Mesothelial cell of epicardium (in vitro differentiated cells): ENCODE measurements around the gene KRT15. TPM values are rescaled to one million over a fixed set of nuclear protein-coding genes. Genes with fewer than 3 reads are reported as not detected.
A peak's percentile ranks its signal among the peaks of the same experiment; 100 is the strongest.

Experiments used
- DNase-seq, 2 experiments: peaks; one replicate each; pipeline ENCODE4 v3.0.0; 2021; ENCODE audit warnings: low spot score in 2 of 2; ENCODE audit not compliant: unreplicated experiment in 2 of 2
- H3K27ac Mint-ChIP-seq: 2 replicates; pipeline ENCODE4 v1.8.0; 2021; ENCODE audit warnings: mixed read lengths
- H3K27me3 Mint-ChIP-seq: 2 replicates; pipeline ENCODE4 v1.8.0; 2021; ENCODE audit warnings: low read depth, mixed read lengths
- H3K36me3 Mint-ChIP-seq: 2 replicates; pipeline ENCODE4 v1.8.0; 2021; ENCODE audit warnings: mixed read lengths
- H3K4me1 Mint-ChIP-seq: 2 replicates; pipeline ENCODE4 v1.8.0; 2021; ENCODE audit warnings: mixed read lengths
- H3K4me3 Mint-ChIP-seq: 2 replicates; pipeline ENCODE4 v1.8.0; 2021; ENCODE audit warnings: mild to moderate bottlenecking, moderate library complexity, mixed read lengths
- H3K9me3 Mint-ChIP-seq: 2 replicates; pipeline ENCODE4 v1.8.0; 2021; ENCODE audit warnings: mixed read lengths
- CTCF ChIP-seq: fragments of 200-600 bp; sonication (generic); IDR thresholded peaks from one replicate; pipeline ENCODE4 v1.5.0; 2021; ENCODE audit warnings: antibody characterized with exemption; ENCODE audit not compliant: unreplicated experiment
- total RNA-seq: library from RNA; stranded (reverse); gene quantifications from 3 replicates; pipeline ENCODE4 v1.2.1, GENCODE V29; 2021

KRT15 gene
- total RNA-seq, 1 donor from 2014 or later = 8.5 TPM

GRCh38 chr17:41553176-41553575, 34.5 kb upstream of the KRT15 start:
- H3K4me3 Mint-ChIP-seq = no peak overlapping the region
- peaks cover 47% of the 10 kb centered on the region for H3K4me1 Mint-ChIP-seq

GRCh38 chr17:41552455-41552854, 33.8 kb upstream of the KRT15 start:
- H3K4me1 Mint-ChIP-seq = peaks cover 51% of the 10 kb centered on the region
- no peak for DNase-seq
- H3K4me3 Mint-ChIP-seq = no peak overlapping the region
- no peaks in the 10 kb centered on the region for H3K36me3 Mint-ChIP-seq
- TF ChIP-seq CTCF = no peak
- no peaks in the 10 kb centered on the region for H3K9me3 Mint-ChIP-seq
- H3K27me3 Mint-ChIP-seq = no peaks in the 10 kb centered on the region
- H3K27ac Mint-ChIP-seq = no peak overlapping the region

More at GRCh38 chr17:41553176-41553575, 34.5 kb upstream of the KRT15 start:
- H3K27me3 Mint-ChIP-seq = no peaks in the 10 kb centered on the region
- H3K9me3 Mint-ChIP-seq = no peaks in the 10 kb centered on the region
- no peak for DNase-seq
- H3K27ac Mint-ChIP-seq = no peak overlapping the region
- no peak for TF ChIP-seq CTCF
- H3K36me3 Mint-ChIP-seq = no peaks in the 10 kb centered on the region

GRCh38 chr17:41551365-41551764, 32.7 kb upstream of the KRT15 start:
- Mint-ChIP-seq H3K36me3 (no peaks in the 10 kb centered on the region), H3K4me3 (no peak overlapping the region), H3K9me3 (no peaks in the 10 kb centered on the region), H3K27me3 (no peaks in the 10 kb centered on the region), H3K4me1 (peaks cover 58% of the 10 kb centered on the region), H3K27ac (peak overlapping the region; percentile 25)
- TF ChIP-seq CTCF = no peak
- no peak for DNase-seq

GRCh38 chr17:41549596-41550039, 30.9 kb upstream of the KRT15 start:
- H3K4me3 Mint-ChIP-seq = no peak overlapping the region
- peaks cover 68% of the 10 kb centered on the region for H3K4me1 Mint-ChIP-seq
- no peak for TF ChIP-seq CTCF
- H3K36me3 Mint-ChIP-seq = no peaks in the 10 kb centered on the region
- peak in 1 of 2 experiments; percentile 60 for DNase-seq
- no peaks in the 10 kb centered on the region for H3K27me3 Mint-ChIP-seq
- H3K9me3 Mint-ChIP-seq = no peaks in the 10 kb centered on the region
- peak overlapping the region; percentile 99 for H3K27ac Mint-ChIP-seq

- no peaks in the 10 kb centered on the region for H3K27me3 Mint-ChIP-seq
- no peaks in the 10 kb centered on the region for H3K36me3 Mint-ChIP-seq
- peak; percentile 85 for TF ChIP-seq CTCF
- peak; percentile 78 to 89 for DNase-seq
- H3K27ac Mint-ChIP-seq = peak overlapping the region; percentile 99
- peaks cover 66% of the 10 kb centered on the region for H3K4me1 Mint-ChIP-seq
- no peaks in the 10 kb centered on the region for H3K9me3 Mint-ChIP-seq
- peak overlapping the region; percentile 48 for H3K4me3 Mint-ChIP-seq
Observed at GRCh38 chr17:41548844-41549595, 30.3 kb upstream of the KRT15 start.
